ENCODE data around the gene CNKSR3.

Gene CNKSR3

GRCh38 chr6:154360476-154360875 lies 150.0 kb downstream of the CNKSR3 start:
- peak overlapping the region in 7 of 11 experiments; percentile 2 to 51 (median 39); a peak in 7 of 22 replicates for H3K4me2 ChIP-seq
- H3K36me3 ChIP-seq, result peaks cover 0 to 5% (median 0%) of the 10 kb centered on the region in 11 experiments; a peak in 1 of 22 replicates
- no peaks in the 10 kb centered on the region for H4K20me1 ChIP-seq
- H3K27me3 ChIP-seq, result no peaks in the 10 kb centered on the region
- peaks cover 0 to 65% (median 36%) of the 10 kb centered on the region in 11 experiments; a peak in 17 of 22 replicates for H3K9me3 ChIP-seq (replicated peaks in 1 of 11)
- H3K4me3 ChIP-seq, result no peak overlapping the region; a peak in 1 of 20 replicates
- no peak for TF ChIP-seq Cebpa-rat (IDR thresholded peaks at IDR 0.05)
- no peak overlapping the region for H3K9ac ChIP-seq
- peak overlapping the region in 8 of 11 experiments; percentile 26 to 81 (median 58); a peak in 14 of 22 replicates for H3K27ac ChIP-seq
- peaks cover 36 to 68% (median 49%) of the 10 kb centered on the region in 10 experiments for H3K4me1 ChIP-seq

- peak overlapping the region in 1 of 10 experiments; percentile 34; a peak in 1 of 20 replicates for H3K4me3 ChIP-seq
- H3K9ac ChIP-seq, result peak overlapping the region in 5 of 11 experiments; percentile 17 to 47 (median 42); a peak in 6 of 22 replicates
- peak overlapping the region in 10 of 11 experiments; percentile 53 to 82 (median 74); a peak in 17 of 22 replicates for H3K27ac ChIP-seq
- no peak for TF ChIP-seq Cebpa-rat (IDR thresholded peaks at IDR 0.05)
- peaks cover 0 to 5% (median 0%) of the 10 kb centered on the region in 11 experiments; a peak in 1 of 22 replicates for H3K36me3 ChIP-seq
- H3K27me3 ChIP-seq, result no peaks in the 10 kb centered on the region
- peaks cover 41 to 72% (median 55%) of the 10 kb centered on the region in 10 experiments for H3K4me1 ChIP-seq
- H3K9me3 ChIP-seq (replicated peaks in 1 of 11), result peaks cover 0 to 64% (median 35%) of the 10 kb centered on the region in 11 experiments; a peak in 17 of 22 replicates
- no peaks in the 10 kb centered on the region for H4K20me1 ChIP-seq
- H3K4me2 ChIP-seq, result peak overlapping the region in 10 of 11 experiments; percentile 8 to 71 (median 54); a peak in 15 of 22 replicates
Measured at GRCh38 chr6:154359679-154360078, 150.8 kb downstream of the CNKSR3 start.

- H3K4me1 ChIP-seq, result peaks cover 46 to 73% (median 57%) of the 10 kb centered on the region in 10 experiments
- no peaks in the 10 kb centered on the region for H3K27me3 ChIP-seq
- peak overlapping the region; percentile 10 to 82 (median 73); a peak in 21 of 22 replicates for H3K27ac ChIP-seq
- H3K4me3 ChIP-seq, result peak overlapping the region in 4 of 10 experiments; percentile 7 to 34 (median 9); a peak in 3 of 20 replicates
- H3K36me3 ChIP-seq, result peaks cover 0 to 5% (median 0%) of the 10 kb centered on the region in 11 experiments; a peak in 2 of 22 replicates
- H3K4me2 ChIP-seq, result peak overlapping the region; percentile 8 to 71 (median 52); a peak in 17 of 22 replicates
- H4K20me1 ChIP-seq, result no peaks in the 10 kb centered on the region
- no peak for TF ChIP-seq Cebpa-rat (IDR thresholded peaks at IDR 0.05)
- H3K9me3 ChIP-seq (replicated peaks in 1 of 11), result peaks cover 0 to 67% (median 34%) of the 10 kb centered on the region in 11 experiments; a peak in 17 of 22 replicates
- H3K9ac ChIP-seq, result peak overlapping the region in 10 of 11 experiments; percentile 4 to 52 (median 36); a peak in 11 of 22 replicates
Measured at GRCh38 chr6:154359161-154359574, 151.3 kb downstream of the CNKSR3 start.

- Histone ChIP-seq H3K4me2 (peak overlapping the region in 8 of 11 experiments; percentile 40 to 71 (median 58); a peak in 13 of 22 replicates), H3K9me3 (replicated peaks in 1 of 11) (peaks cover 0 to 74% (median 36%) of the 10 kb centered on the region in 11 experiments; a peak in 17 of 22 replicates), H3K27me3 (no peaks in the 10 kb centered on the region), H3K27ac (peak overlapping the region; percentile 10 to 82 (median 73); a peak in 21 of 22 replicates), H3K4me1 (peaks cover 56 to 81% (median 62%) of the 10 kb centered on the region in 10 experiments), H3K4me3 (peak overlapping the region in 1 of 10 experiments; percentile 44; a peak in 1 of 20 replicates), H4K20me1 (0 out of 22 replicates have a peak, but pooled peaks cover 0 to 1% (median 0%) of the 10 kb centered on the region in 11 experiments), H3K36me3 (peaks cover 0 to 10% (median 0%) of the 10 kb centered on the region in 11 experiments; a peak in 3 of 22 replicates), H3K9ac (peak overlapping the region in 6 of 11 experiments; percentile 9 to 47 (median 30); a peak in 6 of 22 replicates)
- no peak for TF ChIP-seq Cebpa-rat (IDR thresholded peaks at IDR 0.05)
Measured at GRCh38 chr6:154358019-154358545, 152.4 kb downstream of the CNKSR3 start.

- peak in 8 of 11 experiments; percentile 28 to 83 (median 71); a peak in 15 of 22 replicates for TF ChIP-seq Cebpa-rat (IDR thresholded peaks at IDR 0.05)
- no peaks in the 10 kb centered on the region for H3K27me3 ChIP-seq
Measured at GRCh38 chr6:154356690-154357089, 153.8 kb downstream of the CNKSR3 start, which contains the start of gene IPCEF1. Gene IPCEF1 (minus strand): TSS chr6:154356803. CDS start chr6:154265947, 90,856 bp downstream.

GRCh38 chr6:154356113-154356512 lies 154.4 kb downstream of the CNKSR3 start:
- Histone ChIP-seq H3K36me3 (peaks cover 0 to 30% (median 8%) of the 10 kb centered on the region in 11 experiments; a peak in 11 of 22 replicates), H3K9me3 (replicated peaks in 1 of 11) (peaks cover 0 to 73% (median 29%) of the 10 kb centered on the region in 11 experiments; a peak in 17 of 22 replicates), H3K27ac (peak overlapping the region; percentile 89 to 99 (median 97)), H3K4me1 (peaks cover 59 to 89% (median 78%) of the 10 kb centered on the region in 10 experiments), H4K20me1 (peaks cover 0 to 19% (median 0%) of the 10 kb centered on the region in 11 experiments; a peak in 7 of 22 replicates), H3K4me2 (peak overlapping the region; percentile 44 to 95 (median 75)), H3K9ac (peak overlapping the region; percentile 77 to 95 (median 88)), H3K27me3 (no peaks in the 10 kb centered on the region), H3K4me3 (peak overlapping the region; percentile 26 to 72 (median 60); a peak in 19 of 20 replicates)
- no peak for TF ChIP-seq Cebpa-rat (IDR thresholded peaks at IDR 0.05)

More at GRCh38 chr6:154356690-154357089, 153.8 kb downstream of the CNKSR3 start, which contains the start of gene IPCEF1:
- H3K27ac ChIP-seq, result peak within 1 kb of the TSS; percentile 89 to 99 (median 97)
- H3K9me3 ChIP-seq (replicated peaks in 1 of 11), result peaks cover 0 to 73% (median 31%) of the 10 kb centered on the region in 11 experiments; a peak in 17 of 22 replicates
- H3K4me3 ChIP-seq, result peak within 1 kb of the TSS; percentile 26 to 72 (median 60); a peak in 19 of 20 replicates
- H3K36me3 ChIP-seq, result peaks cover 0 to 24% (median 3%) of the 10 kb centered on the region in 11 experiments; a peak in 8 of 22 replicates
- H3K9ac ChIP-seq, result peak within 1 kb of the TSS; percentile 77 to 95 (median 88)
- H3K4me2 ChIP-seq, result peak within 1 kb of the TSS; percentile 44 to 95 (median 75)
- H3K4me1 ChIP-seq, result peaks cover 62 to 89% (median 76%) of the 10 kb centered on the region in 10 experiments
- H4K20me1 ChIP-seq, result peaks cover 0 to 13% (median 0%) of the 10 kb centered on the region in 11 experiments; a peak in 5 of 22 replicates

GRCh38 chr6:154354265-154354777 lies 156.2 kb downstream of the CNKSR3 start:
- Histone ChIP-seq H3K27me3 (no peaks in the 10 kb centered on the region), H3K27ac (peak overlapping the region; percentile 89 to 99 (median 97)), H3K9ac (peak overlapping the region; percentile 77 to 95 (median 88))

GRCh38 chr6:154353626-154354025 lies 156.9 kb downstream of the CNKSR3 start:
- H3K36me3 ChIP-seq, result peaks cover 0 to 52% (median 21%) of the 10 kb centered on the region in 11 experiments; a peak in 12 of 22 replicates
- peak overlapping the region; percentile 89 to 99 (median 97) for H3K27ac ChIP-seq
- H4K20me1 ChIP-seq, result peaks cover 0 to 42% (median 8%) of the 10 kb centered on the region in 11 experiments; a peak in 11 of 22 replicates
- TF ChIP-seq Cebpa-rat (IDR thresholded peaks at IDR 0.05), result no peak
- peak overlapping the region in 8 of 10 experiments; percentile 48 to 72 (median 62); a peak in 17 of 20 replicates for H3K4me3 ChIP-seq
- H3K4me2 ChIP-seq, result peak overlapping the region; percentile 44 to 95 (median 78)
- H3K9me3 ChIP-seq (replicated peaks in 1 of 11), result peaks cover 0 to 60% (median 17%) of the 10 kb centered on the region in 11 experiments; a peak in 15 of 22 replicates
- H3K4me1 ChIP-seq, result peaks cover 56 to 74% (median 65%) of the 10 kb centered on the region in 10 experiments
- H3K27me3 ChIP-seq, result no peaks in the 10 kb centered on the region
- peak overlapping the region; percentile 63 to 95 (median 88) for H3K9ac ChIP-seq

More at GRCh38 chr6:154354265-154354777, 156.2 kb downstream of the CNKSR3 start:
- Histone ChIP-seq H3K36me3 (peaks cover 0 to 46% (median 19%) of the 10 kb centered on the region in 11 experiments; a peak in 11 of 22 replicates), H4K20me1 (peaks cover 0 to 36% (median 2%) of the 10 kb centered on the region in 11 experiments; a peak in 10 of 22 replicates), H3K4me2 (peak overlapping the region; percentile 44 to 95 (median 74)), H3K4me1 (peaks cover 56 to 81% (median 71%) of the 10 kb centered on the region in 10 experiments), H3K9me3 (replicated peaks in 1 of 11) (peaks cover 0 to 65% (median 18%) of the 10 kb centered on the region in 11 experiments; a peak in 15 of 22 replicates), H3K4me3 (peak overlapping the region in 9 of 10 experiments; percentile 48 to 72 (median 62); a peak in 18 of 20 replicates)
- TF ChIP-seq Cebpa-rat (IDR thresholded peaks at IDR 0.05), result no peak
